AG04449 (cell line): ENCODE results near the gene LGR6.

ENCODE experiments used
- CTCF ChIA-PET: fragments of 350-600 bp; formaldehyde crosslinking; extraction: SDS; loops from one replicate; lab custom pipeline; 2021; ENCODE audit warnings: antibody characterized with exemption; lab: Yijun Ruan, JAX
- POLR2A ChIA-PET: fragments of 400-600, 350-600 bp; formaldehyde crosslinking; extraction: SDS; loops from one replicate; lab custom pipeline; 2020; ENCODE audit warnings: antibody characterized with exemption, inconsistent platforms; lab: Yijun Ruan, JAX
- DNase-seq: peaks from one replicate; pipeline ENCODE4 v3.0.0-alpha.2; 2010; ENCODE audit warnings: low read depth, low spot score
- H3K4me3 ChIP-seq: 2 replicates; pipeline ENCODE4 v1.5.1; 2011; ENCODE audit warnings: low read depth, mild to moderate bottlenecking, control low read depth, low read length
- CTCF ChIP-seq: IDR thresholded peaks from one replicate; pipeline ENCODE4 v1.5.1; 2011; ENCODE audit warnings: mild to moderate bottlenecking, moderate library complexity, low read length, control low read depth, inconsistent platforms; ENCODE audit not compliant: insufficient read depth; ENCODE audit errors: missing control alignments

LGR6 gene

GRCh38 chr1:202247837-202248795, 54.5 kb downstream of the LGR6 start:
- no peak for DNase-seq
- no peak overlapping the region for H3K4me3 ChIP-seq
- TF ChIP-seq CTCF: no peak
- CTCF ChIA-PET: interaction anchor here (1.2 to 3.5 kb wide), 3 partner anchors 11 to 59 kb away, joined by 4 to 27 read pairs (median 5); no protein-coding TSS in a partner anchor
- POLR2A ChIA-PET: interaction anchor here (0.6 to 1.1 kb wide), 2 partner anchors 12 to 44 kb away, joined by 3 to 4 read pairs; no protein-coding TSS in a partner anchor

GRCh38 chr1:202248861-202249260, 55.3 kb downstream of the LGR6 start:
- ChIA-PET POLR2A (no interaction called here), CTCF (interaction anchor here (1.1 to 1.2 kb wide), 2 partner anchors 9 to 13 kb away, joined by 3 to 5 read pairs; no protein-coding TSS in a partner anchor)
- TF ChIP-seq CTCF: no peak
- H3K4me3 ChIP-seq: no peak overlapping the region
- DNase-seq: no peak

- ChIA-PET POLR2A (no interaction called here), CTCF (interaction anchor here (1.1 to 1.2 kb wide), 2 partner anchors 9 to 14 kb away, joined by 3 to 5 read pairs; no protein-coding TSS in a partner anchor)
- no peak overlapping the region for H3K4me3 ChIP-seq
- TF ChIP-seq CTCF: no peak
- no peak for DNase-seq
Observed at GRCh38 chr1:202249436-202249835, 55.8 kb downstream of the LGR6 start.

- no peak for TF ChIP-seq CTCF
- H3K4me3 ChIP-seq: no peak overlapping the region
- CTCF ChIA-PET: interaction anchor here (0.9 to 1.2 kb wide), 3 partner anchors 10 to 35 kb away, joined by 3 to 5 read pairs (median 4); no protein-coding TSS in a partner anchor
- DNase-seq: no peak
- POLR2A ChIA-PET: no interaction called here
Observed at GRCh38 chr1:202249846-202250245, 56.2 kb downstream of the LGR6 start.

- TF ChIP-seq CTCF: no peak
- POLR2A ChIA-PET: no interaction called here
- no peak overlapping the region for H3K4me3 ChIP-seq
- CTCF ChIA-PET: interaction anchor here (1.1 to 3.1 kb wide), 3 partner anchors 14 to 61 kb away, joined by 3 to 18 read pairs (median 4); no protein-coding TSS in a partner anchor
- DNase-seq: no peak
Observed at GRCh38 chr1:202250982-202251381, 57.4 kb downstream of the LGR6 start.
